Stimulated activated CD4-positive, alpha-beta T cell treated with anti-CD3 and anti-CD28 coated beads, Interleukin-15, amount 100 ng/mL, for 48 hours (primary cell): ENCODE data around the gene ZNF407.
"Not testable (repeated sequence)": the region's sequence is repeated elsewhere in the genome, so short reads cannot be mapped to it uniquely, and the experiment has no call there.

Experiments used
- DNase-seq, 2 donors: peaks; one replicate each; pipeline ENCODE4 v3.0.0-alpha.2; 2020; ENCODE audit warnings: low read depth in 2 of 2

Gene ZNF407

GRCh38 chr18:74967979-74968378, 370.3 kb downstream of the ZNF407 start:
- DNase-seq, result no peak

GRCh38 chr18:74971358-74971757, 373.7 kb downstream of the ZNF407 start:
- DNase-seq, result not testable (repeated sequence)

GRCh38 chr18:74971776-74972175, 374.1 kb downstream of the ZNF407 start:
- not testable (repeated sequence) for DNase-seq

- no peak for DNase-seq
Measured at GRCh38 chr18:74972354-74972753, 374.7 kb downstream of the ZNF407 start.

- no peak for DNase-seq
Measured at GRCh38 chr18:74975001-74975400, 377.3 kb downstream of the ZNF407 start.

- no peak for DNase-seq
Measured at GRCh38 chr18:74976331-74976909, 378.8 kb downstream of the ZNF407 start.

GRCh38 chr18:74977041-74977440, 379.4 kb downstream of the ZNF407 start:
- no peak for DNase-seq

- DNase-seq, result no peak
Measured at GRCh38 chr18:74980669-74981068, 383.0 kb downstream of the ZNF407 start.

GRCh38 chr18:74981476-74981875, 383.8 kb downstream of the ZNF407 start:
- DNase-seq, result no peak

GRCh38 chr18:74982946-74983635, 385.4 kb downstream of the ZNF407 start:
- no peak for DNase-seq

GRCh38 chr18:74989134-74989533, 391.5 kb downstream of the ZNF407 start:
- no peak for DNase-seq

- no peak for DNase-seq
Measured at GRCh38 chr18:74990563-74991081, 393.0 kb downstream of the ZNF407 start.

GRCh38 chr18:74994502-74995418, 397.1 kb downstream of the ZNF407 start:
- DNase-seq, result no peak

GRCh38 chr18:74995419-74995736, 397.7 kb downstream of the ZNF407 start:
- no peak for DNase-seq

- DNase-seq, result no peak
Measured at GRCh38 chr18:74996055-74996454, 398.4 kb downstream of the ZNF407 start.

GRCh38 chr18:74996996-74997395, 399.3 kb downstream of the ZNF407 start:
- no peak for DNase-seq

GRCh38 chr18:75000920-75001319, 403.2 kb downstream of the ZNF407 start:
- no peak for DNase-seq

GRCh38 chr18:75003039-75003438, 405.4 kb downstream of the ZNF407 start:
- no peak for DNase-seq

- no peak for DNase-seq
Measured at GRCh38 chr18:75003764-75004690, 406.4 kb downstream of the ZNF407 start.

- no peak for DNase-seq
Measured at GRCh38 chr18:75005626-75006025, 408.0 kb downstream of the ZNF407 start.

- no peak for DNase-seq
Measured at GRCh38 chr18:75008186-75008585, 410.5 kb downstream of the ZNF407 start.
